ENCODE measurements around the gene EEPD1. TPM values are rescaled to one million over a fixed set of nuclear protein-coding genes. Genes with fewer than 3 reads are reported as not detected.

The EEPD1 gene
- total RNA-seq, 1 experiment from 2014 or later = 9.8 TPM

- no peak for DNase-seq
- H3K4me3 ChIP-seq (ENCODE audit: insufficient read depth, low read depth, low read length) = no peak overlapping the region
- no peaks in the 10 kb centered on the region for H3K36me3 ChIP-seq (replicated peaks; ENCODE audit: control insufficient read depth, insufficient read depth, low read length)
- H3K27me3 ChIP-seq (ENCODE audit: control insufficient read depth, insufficient read depth, low read length) = peaks cover 30% of the 10 kb centered on the region; the same call in 1 of the 2 replicates
Measured at GRCh38 chr7:36157527-36158320, 4.7 kb downstream of the EEPD1 start.

GRCh38 chr7:36158321-36158605, 5.2 kb downstream of the EEPD1 start:
- no peak for DNase-seq
- no peaks in the 10 kb centered on the region for H3K36me3 ChIP-seq (replicated peaks; ENCODE audit: control insufficient read depth, insufficient read depth, low read length)
- peaks cover 29% of the 10 kb centered on the region; the same call in 1 of the 2 replicates for H3K27me3 ChIP-seq (ENCODE audit: control insufficient read depth, insufficient read depth, low read length)
- H3K4me3 ChIP-seq (ENCODE audit: insufficient read depth, low read depth, low read length) = no peak overlapping the region

- no peak for DNase-seq
- H3K27me3 ChIP-seq (ENCODE audit: control insufficient read depth, insufficient read depth, low read length) = peaks cover 17% of the 10 kb centered on the region; the same call in 1 of the 2 replicates
- H3K36me3 ChIP-seq (replicated peaks; ENCODE audit: control insufficient read depth, insufficient read depth, low read length) = no peaks in the 10 kb centered on the region
- H3K4me3 ChIP-seq (ENCODE audit: insufficient read depth, low read depth, low read length) = no peak overlapping the region
Measured at GRCh38 chr7:36159618-36160017, 6.6 kb downstream of the EEPD1 start.

GRCh38 chr7:36160313-36160712, 7.3 kb downstream of the EEPD1 start:
- no peak overlapping the region for H3K4me3 ChIP-seq (ENCODE audit: insufficient read depth, low read depth, low read length)
- H3K27me3 ChIP-seq (ENCODE audit: control insufficient read depth, insufficient read depth, low read length) = peaks cover 17% of the 10 kb centered on the region; the same call in 1 of the 2 replicates
- DNase-seq = no peak
- no peaks in the 10 kb centered on the region for H3K36me3 ChIP-seq (replicated peaks; ENCODE audit: control insufficient read depth, insufficient read depth, low read length)

- H3K4me3 ChIP-seq (ENCODE audit: insufficient read depth, low read depth, low read length) = no peak overlapping the region
- no peak for DNase-seq
- peaks cover 12% of the 10 kb centered on the region; the same call in 1 of the 2 replicates for H3K27me3 ChIP-seq (ENCODE audit: control insufficient read depth, insufficient read depth, low read length)
- no peaks in the 10 kb centered on the region for H3K36me3 ChIP-seq (replicated peaks; ENCODE audit: control insufficient read depth, insufficient read depth, low read length)
Measured at GRCh38 chr7:36161996-36162395, 8.9 kb downstream of the EEPD1 start.

GRCh38 chr7:36165059-36165458, 12.0 kb downstream of the EEPD1 start:
- DNase-seq = no peak
- no peak overlapping the region for H3K4me3 ChIP-seq (ENCODE audit: insufficient read depth, low read depth, low read length)
- peaks cover 4% of the 10 kb centered on the region; the same call in 1 of the 2 replicates for H3K27me3 ChIP-seq (ENCODE audit: control insufficient read depth, insufficient read depth, low read length)
- no peaks in the 10 kb centered on the region for H3K36me3 ChIP-seq (replicated peaks; ENCODE audit: control insufficient read depth, insufficient read depth, low read length)

- H3K4me3 ChIP-seq (ENCODE audit: insufficient read depth, low read depth, low read length) = no peak overlapping the region
- DNase-seq = no peak
- H3K36me3 ChIP-seq (replicated peaks; ENCODE audit: control insufficient read depth, insufficient read depth, low read length) = no peaks in the 10 kb centered on the region
- H3K27me3 ChIP-seq (ENCODE audit: control insufficient read depth, insufficient read depth, low read length) = peaks cover 4% of the 10 kb centered on the region; the same call in 1 of the 2 replicates
Measured at GRCh38 chr7:36165802-36166201, 12.7 kb downstream of the EEPD1 start.

GRCh38 chr7:36167403-36168050, 14.5 kb downstream of the EEPD1 start:
- no peak for DNase-seq
- no peaks in the 10 kb centered on the region; the same call in 1 of the 2 replicates for H3K27me3 ChIP-seq (ENCODE audit: control insufficient read depth, insufficient read depth, low read length)
- H3K36me3 ChIP-seq (replicated peaks; ENCODE audit: control insufficient read depth, insufficient read depth, low read length) = no peaks in the 10 kb centered on the region
- H3K4me3 ChIP-seq (ENCODE audit: insufficient read depth, low read depth, low read length) = no peak overlapping the region

GRCh38 chr7:36171503-36171902, 18.4 kb downstream of the EEPD1 start:
- no peak overlapping the region for H3K4me3 ChIP-seq (ENCODE audit: insufficient read depth, low read depth, low read length)
- no peaks in the 10 kb centered on the region for H3K36me3 ChIP-seq (replicated peaks; ENCODE audit: control insufficient read depth, insufficient read depth, low read length)
- no peaks in the 10 kb centered on the region for H3K27me3 ChIP-seq (ENCODE audit: control insufficient read depth, insufficient read depth, low read length)
- no peak for DNase-seq

- no peaks in the 10 kb centered on the region for H3K36me3 ChIP-seq (replicated peaks; ENCODE audit: control insufficient read depth, insufficient read depth, low read length)
- DNase-seq = no peak
- H3K4me3 ChIP-seq (ENCODE audit: insufficient read depth, low read depth, low read length) = no peak overlapping the region
- no peaks in the 10 kb centered on the region for H3K27me3 ChIP-seq (ENCODE audit: control insufficient read depth, insufficient read depth, low read length)
Measured at GRCh38 chr7:36175886-36176285, 22.8 kb downstream of the EEPD1 start.

- Histone ChIP-seq H3K27me3 (ENCODE audit: control insufficient read depth, insufficient read depth, low read length) (no peaks in the 10 kb centered on the region), H3K4me3 (ENCODE audit: insufficient read depth, low read depth, low read length) (no peak overlapping the region), H3K36me3 (replicated peaks; ENCODE audit: control insufficient read depth, insufficient read depth, low read length) (no peaks in the 10 kb centered on the region)
- no peak for DNase-seq
Measured at GRCh38 chr7:36176697-36177096, 23.6 kb downstream of the EEPD1 start.

GRCh38 chr7:36180121-36180520, 27.1 kb downstream of the EEPD1 start:
- H3K27me3 ChIP-seq (ENCODE audit: control insufficient read depth, insufficient read depth, low read length) = no peaks in the 10 kb centered on the region
- H3K4me3 ChIP-seq (ENCODE audit: insufficient read depth, low read depth, low read length) = no peak overlapping the region
- no peaks in the 10 kb centered on the region for H3K36me3 ChIP-seq (replicated peaks; ENCODE audit: control insufficient read depth, insufficient read depth, low read length)
- DNase-seq = no peak

GRCh38 chr7:36181668-36182067, 28.6 kb downstream of the EEPD1 start:
- Histone ChIP-seq H3K27me3 (ENCODE audit: control insufficient read depth, insufficient read depth, low read length) (no peaks in the 10 kb centered on the region), H3K36me3 (replicated peaks; ENCODE audit: control insufficient read depth, insufficient read depth, low read length) (no peaks in the 10 kb centered on the region), H3K4me3 (ENCODE audit: insufficient read depth, low read depth, low read length) (no peak overlapping the region)
- no peak for DNase-seq

GRCh38 chr7:36182854-36183604, 30.0 kb downstream of the EEPD1 start:
- no peak overlapping the region for H3K4me3 ChIP-seq (ENCODE audit: insufficient read depth, low read depth, low read length)
- no peaks in the 10 kb centered on the region for H3K27me3 ChIP-seq (ENCODE audit: control insufficient read depth, insufficient read depth, low read length)
- no peak for DNase-seq
- H3K36me3 ChIP-seq (replicated peaks; ENCODE audit: control insufficient read depth, insufficient read depth, low read length) = no peaks in the 10 kb centered on the region

- Histone ChIP-seq H3K36me3 (replicated peaks; ENCODE audit: control insufficient read depth, insufficient read depth, low read length) (no peaks in the 10 kb centered on the region), H3K4me3 (ENCODE audit: insufficient read depth, low read depth, low read length) (no peak overlapping the region), H3K27me3 (ENCODE audit: control insufficient read depth, insufficient read depth, low read length) (no peaks in the 10 kb centered on the region)
- no peak for DNase-seq
Measured at GRCh38 chr7:36185092-36185491, 32.0 kb downstream of the EEPD1 start.

Data from H7 (cell line).